K562 (cell line): ENCODE measurements around the gene ANKS1B.

Experiments used
- CREB1 ChIP-seq, 2 experiments: sonication (generic) in 1 of 2; formaldehyde crosslinking in 1 of 2; IDR thresholded peaks; 2 replicates each; pipeline versions ENCODE4 v1.6.1 to v1.8.0; 2012 to 2022; ENCODE audit warnings: inconsistent platforms in 1 of 2, mild to moderate bottlenecking in 1 of 2, missing genetic modification reagents in 1 of 2, moderate library complexity in 1 of 2
- CTCF ChIP-seq, 3 experiments: IDR thresholded peaks in 2 of 3; conservative IDR thresholded peaks in 1 of 3; 2 replicates each; pipeline ENCODE4 v1.5.1; 2011 to 2012; ENCODE audit warnings: low read length in 3 of 3, mild to moderate bottlenecking in 3 of 3, control low read depth in 2 of 3, improper control_type of control experiment in 1 of 3, inconsistent platforms in 1 of 3, low read depth in 1 of 3, mixed read lengths in 1 of 3, moderate library complexity in 1 of 3; ENCODE audit not compliant: insufficient read depth in 2 of 3
- ILF3 ChIP-seq: fragments of 450-650 bp; IDR thresholded peaks from 2 replicates; pipeline ENCODE4 v1.6.1; 2018; ENCODE audit warnings: antibody characterized with exemption, mild to moderate bottlenecking, moderate library complexity, borderline replicate concordance
- POU5F1 ChIP-seq: fragments of 150-350 bp; IDR thresholded peaks from 2 replicates; pipeline ENCODE4 v1.6.1; 2014; ENCODE audit warnings: borderline replicate concordance, low read length, low read depth, mild to moderate bottlenecking; ENCODE audit not compliant: partially characterized antibody
- TEAD4 ChIP-seq, 2 experiments: sonication (generic) in 1 of 2; formaldehyde crosslinking in 1 of 2; IDR thresholded peaks; 2 replicates each; pipeline versions ENCODE4 v1.6.1 to v1.8.0; 2012 to 2022; ENCODE audit warnings: borderline replicate concordance in 1 of 2, inconsistent platforms in 1 of 2, low read length in 1 of 2, mild to moderate bottlenecking in 1 of 2, missing genetic modification reagents in 1 of 2
- TF ChIP-seq, protein P1 (sequence below): sonication (generic); formaldehyde crosslinking; IDR thresholded peaks from 2 replicates; pipeline ENCODE4 v1.8.0; 2022; ENCODE audit warnings: mild to moderate bottlenecking, missing genetic modification reagents
- TF ChIP-seq, protein P2 (sequence below), 2 experiments: fragments of 450-650 bp in 1 of 2; sonication (generic) in 1 of 2; formaldehyde crosslinking in 1 of 2; IDR thresholded peaks in 1 of 2; conservative IDR thresholded peaks in 1 of 2; 2 replicates each; pipeline versions ENCODE4 v1.6.1 to v1.8.1; 2016 to 2023; ENCODE audit warnings: mild to moderate bottlenecking in 2 of 2, moderate library complexity in 2 of 2, inconsistent platforms in 1 of 2, missing genetic modification reagents in 1 of 2

DNA sequence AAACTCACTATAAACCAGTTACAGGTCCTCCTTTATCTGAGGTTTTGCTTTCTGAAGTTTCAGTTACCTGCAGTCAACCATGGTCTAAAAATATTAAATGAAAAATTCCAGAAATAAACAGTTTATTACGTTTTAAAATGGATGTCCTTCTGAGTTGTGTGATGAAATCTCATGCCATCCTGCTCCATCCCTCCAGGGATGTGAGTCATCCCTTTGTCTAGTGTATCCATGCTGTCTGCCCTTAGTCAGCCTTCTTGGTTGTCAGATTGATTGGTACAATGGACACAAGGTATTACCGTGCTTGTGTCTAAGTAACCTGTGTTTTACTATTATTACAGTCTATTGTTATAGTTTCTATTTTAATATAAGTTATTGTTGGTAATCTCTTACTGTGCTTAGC lies 1011.3 kb downstream of the ANKS1B start:
- TF ChIP-seq CTCF (IDR thresholded peaks at IDR 0.05 in 2 of 3, conservative IDR thresholded peaks at IDR 0.05 in 1 of 3; ENCODE audit: insufficient read depth in 2 of 3, low read depth in 1 of 3, low read length in 3 of 3) = no peak
- no peak for TF ChIP-seq TEAD4 (IDR thresholded peaks at IDR 0.05; ENCODE audit: low read length)
- TF ChIP-seq TEAD4 (CRISPR knock-in tag; IDR thresholded peaks at IDR 0.05; ENCODE audit: borderline replicate concordance) = no peak
- no peak for TF ChIP-seq POU5F1
- TF ChIP-seq, protein P1, sequence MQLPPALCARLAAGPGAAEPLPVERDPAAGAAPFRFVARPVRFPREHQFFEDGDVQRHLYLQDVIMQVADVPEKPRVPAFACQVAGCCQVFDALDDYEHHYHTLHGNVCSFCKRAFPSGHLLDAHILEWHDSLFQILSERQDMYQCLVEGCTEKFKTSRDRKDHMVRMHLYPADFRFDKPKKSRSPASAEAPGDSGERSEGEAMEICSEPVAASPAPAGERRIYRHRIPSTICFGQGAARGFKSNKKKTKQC (CRISPR knock-in tag) = no peak
- no peak for TF ChIP-seq ILF3
- TF ChIP-seq, protein P2, sequence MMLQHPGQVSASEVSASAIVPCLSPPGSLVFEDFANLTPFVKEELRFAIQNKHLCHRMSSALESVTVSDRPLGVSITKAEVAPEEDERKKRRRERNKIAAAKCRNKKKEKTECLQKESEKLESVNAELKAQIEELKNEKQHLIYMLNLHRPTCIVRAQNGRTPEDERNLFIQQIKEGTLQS (IDR thresholded peaks at IDR 0.05) = peak; percentile 58
- TF ChIP-seq, protein P2 (CRISPR knock-in tag; conservative IDR thresholded peaks at IDR 0.05) = no peak
- TF ChIP-seq CREB1 (IDR thresholded peaks at IDR 0.05) = no peak
- TF ChIP-seq CREB1 (CRISPR knock-in tag; IDR thresholded peaks at IDR 0.05) = no peak
